Mesenchymal stem cell (in vitro differentiated cells and primary cell): ENCODE data around the gene CDKN1A.

ENCODE experiments used
- DNase-seq: peaks from one replicate; pipeline ENCODE4 v3.0.0-alpha.2; 2013
- H2AFZ ChIP-seq: one replicate; pipeline ENCODE4 v1.6.1; 2013; ENCODE audit warnings: low read depth, mild to moderate bottlenecking, control low read depth, inconsistent platforms, low read length, moderate library complexity
- H2AK5ac ChIP-seq: 2 replicates; pipeline ENCODE4 v1.6.1; 2013; ENCODE audit warnings: low read length, moderate library complexity, mild to moderate bottlenecking, inconsistent platforms; ENCODE audit not compliant: severe bottlenecking
- H2BK120ac ChIP-seq: one replicate; pipeline ENCODE4 v1.6.1; 2013; ENCODE audit warnings: low read depth, mild to moderate bottlenecking, inconsistent platforms, low read length, moderate library complexity
- H2BK12ac ChIP-seq, 2 experiments: one replicate each; pipeline ENCODE4 v1.6.1; 2013; ENCODE audit warnings: inconsistent platforms in 2 of 2, low read length in 2 of 2, mild to moderate bottlenecking in 2 of 2, moderate library complexity in 2 of 2, control low read depth in 1 of 2
- H2BK15ac ChIP-seq: one replicate; pipeline ENCODE4 v1.6.1; 2013; ENCODE audit warnings: mild to moderate bottlenecking, low read depth, inconsistent platforms; ENCODE audit not compliant: poor library complexity, severe bottlenecking
- H2BK5ac ChIP-seq: 2 replicates; pipeline ENCODE4 v1.6.1; 2013; ENCODE audit warnings: low read depth, mild to moderate bottlenecking, low read length, control low read depth, inconsistent platforms; ENCODE audit not compliant: poor library complexity, severe bottlenecking
- H3K14ac ChIP-seq, 2 experiments: one replicate each; pipeline ENCODE4 v1.6.1; 2013; ENCODE audit warnings: inconsistent platforms in 2 of 2, low read length in 2 of 2, control low read depth in 1 of 2, mild to moderate bottlenecking in 1 of 2, moderate library complexity in 1 of 2
- H3K18ac ChIP-seq, 2 experiments: one replicate each; pipeline ENCODE4 v1.6.1; 2013; ENCODE audit warnings: inconsistent platforms in 2 of 2, low read length in 2 of 2, control low read depth in 1 of 2, low read depth in 1 of 2, mild to moderate bottlenecking in 1 of 2
- H3K23ac ChIP-seq, 2 experiments: one replicate each; pipeline ENCODE4 v1.6.1; 2013; ENCODE audit warnings: inconsistent platforms in 2 of 2, low read length in 2 of 2, mild to moderate bottlenecking in 2 of 2, moderate library complexity in 2 of 2, control low read depth in 1 of 2
- H3K27ac ChIP-seq: 2 replicates; pipeline ENCODE4 v1.5.1; 2013; ENCODE audit warnings: mild to moderate bottlenecking, moderate library complexity, low read length, control low read depth, inconsistent platforms; ENCODE audit not compliant: poor library complexity, severe bottlenecking
- H3K27me3 ChIP-seq, 2 experiments: 2 replicates each; pipeline versions ENCODE4 v1.6.1 to v1.7.0; 2013; ENCODE audit warnings: low read length in 2 of 2, mild to moderate bottlenecking in 2 of 2, moderate library complexity in 2 of 2, control low read depth in 1 of 2, inconsistent platforms in 1 of 2; ENCODE audit not compliant: control insufficient read depth in 1 of 2, insufficient read depth in 1 of 2
- H3K36me3 ChIP-seq, 2 experiments: 2 replicates each; pipeline versions ENCODE4 v1.6.1 to v1.7.0; 2013; ENCODE audit warnings: low read length in 2 of 2, control low read depth in 1 of 2, inconsistent platforms in 1 of 2, low read depth in 1 of 2, mild to moderate bottlenecking in 1 of 2; ENCODE audit not compliant: insufficient read depth in 2 of 2, control insufficient read depth in 1 of 2
- H3K4ac ChIP-seq, 2 experiments: one replicate each; pipeline ENCODE4 v1.6.1; 2013; ENCODE audit warnings: inconsistent platforms in 2 of 2, low read length in 2 of 2, mild to moderate bottlenecking in 2 of 2, moderate library complexity in 2 of 2, control low read depth in 1 of 2, low read depth in 1 of 2
- H3K4me1 ChIP-seq: 2 replicates; pipeline ENCODE4 v1.6.1; 2013; ENCODE audit warnings: low read depth, low read length, control low read depth; ENCODE audit not compliant: control insufficient read depth, insufficient read depth
- H3K4me2 ChIP-seq: 2 replicates; pipeline ENCODE4 v1.6.1; 2013; ENCODE audit warnings: low read length, mild to moderate bottlenecking, inconsistent platforms; ENCODE audit not compliant: poor library complexity, severe bottlenecking
- H3K4me3 ChIP-seq, 2 experiments: 2 replicates each; pipeline versions ENCODE4 v1.5.1 to v1.7.0; 2013; ENCODE audit warnings: low read length in 2 of 2, mild to moderate bottlenecking in 2 of 2, control low read depth in 1 of 2, low read depth in 1 of 2; ENCODE audit not compliant: insufficient read depth in 1 of 2
- H3K79me1 ChIP-seq: replicated peaks from 2 replicates; pipeline ENCODE4 v1.6.1; 2013; ENCODE audit warnings: mild to moderate bottlenecking, control low read depth, low read length, inconsistent platforms; ENCODE audit not compliant: poor library complexity, severe bottlenecking
- H3K9ac ChIP-seq: 2 replicates; pipeline ENCODE4 v1.7.0; 2013; ENCODE audit warnings: mild to moderate bottlenecking, low read length, moderate library complexity
- H3K9me3 ChIP-seq: 2 replicates; pipeline ENCODE4 v1.7.0; 2013; ENCODE audit warnings: mild to moderate bottlenecking, low read length; ENCODE audit not compliant: control insufficient read depth
- H4K8ac ChIP-seq: one replicate; pipeline ENCODE4 v1.6.1; 2013; ENCODE audit warnings: inconsistent platforms, mild to moderate bottlenecking, low read length, moderate library complexity
- H4K91ac ChIP-seq: one replicate; pipeline ENCODE4 v1.6.1; 2013; ENCODE audit warnings: mild to moderate bottlenecking, low read length, inconsistent platforms
- WGBS: methylation state at CpG from one replicate; pipeline ENCODE4 v1.1.7; 2013; ENCODE audit warnings: mixed read lengths; 5-methylcytosine and 5-hydroxymethylcytosine counted together

Gene CDKN1A

DNA sequence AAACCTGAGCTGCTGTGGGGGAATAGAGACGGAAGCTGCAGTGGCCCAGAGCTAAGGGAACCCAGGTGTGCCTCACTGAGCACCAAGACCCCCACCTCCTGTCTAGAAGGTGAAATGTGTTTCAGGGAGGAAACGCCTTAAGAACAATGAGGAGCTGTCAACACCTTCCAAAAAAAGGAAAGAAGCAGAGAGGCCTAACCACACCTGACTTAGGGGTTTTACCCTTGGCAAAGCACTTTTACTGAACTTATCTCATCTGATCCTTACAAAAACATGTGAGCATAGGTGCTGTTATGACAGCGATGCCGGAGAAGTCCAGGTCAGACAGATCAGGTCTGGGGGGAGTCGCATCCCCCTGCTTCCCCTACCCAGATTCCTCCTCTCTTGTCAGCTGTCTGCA lies 16.1 kb upstream of the CDKN1A start:
- H3K4me1 ChIP-seq: peaks cover 10% of the 10 kb centered on the region
- H3K23ac ChIP-seq: no peak overlapping the region
- peaks cover 0 to 9% of the 10 kb centered on the region in 2 experiments for H3K27me3 ChIP-seq
- no peak overlapping the region for H3K27ac ChIP-seq
- H2AK5ac ChIP-seq: peak overlapping the region; percentile 63
- H4K8ac ChIP-seq: no peak overlapping the region
- no peaks in the 10 kb centered on the region for H3K9me3 ChIP-seq
- no peak overlapping the region for H2BK15ac ChIP-seq
- no peak overlapping the region for H2BK5ac ChIP-seq
- no peak overlapping the region for H3K4me2 ChIP-seq
- H2BK12ac ChIP-seq: peak overlapping the region in 1 of 2 experiments; percentile 18
- no peaks in the 10 kb centered on the region for H3K79me1 ChIP-seq
- H3K4ac ChIP-seq: no peak overlapping the region
- H3K18ac ChIP-seq: no peak overlapping the region
- H4K91ac ChIP-seq: no peak overlapping the region
- H3K9ac ChIP-seq: no peak overlapping the region
- H3K36me3 ChIP-seq: no peaks in the 10 kb centered on the region
- H2AFZ ChIP-seq: no peak overlapping the region
- H3K14ac ChIP-seq: no peak overlapping the region
- WGBS: 93% methylated on average over 5 of the region's 5 CpGs
- no peak for DNase-seq
- no peak overlapping the region for H3K4me3 ChIP-seq
- H2BK120ac ChIP-seq: no peak overlapping the region

DNA sequence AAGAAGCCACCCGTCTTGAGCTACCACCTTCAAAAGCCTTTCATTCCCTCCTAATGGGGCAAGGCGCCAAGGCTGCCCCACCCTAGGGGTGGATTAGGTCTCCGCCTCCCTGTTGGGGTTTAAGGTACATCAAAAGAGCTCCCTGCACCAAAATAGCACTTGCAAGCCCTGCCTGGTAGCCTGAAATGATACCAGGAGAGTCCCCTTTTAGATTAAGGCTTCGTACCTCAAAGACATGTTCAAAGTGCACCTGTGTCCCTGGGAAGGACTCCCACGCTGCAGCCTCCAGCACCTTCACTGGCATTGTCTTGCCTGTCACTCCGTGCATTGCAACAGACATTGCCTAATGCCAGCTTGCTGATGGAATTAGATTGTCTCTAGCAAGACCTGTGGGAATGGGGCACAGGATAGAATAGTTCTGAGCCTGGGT lies 15.7 kb upstream of the CDKN1A start:
- Histone ChIP-seq H3K4me2 (no peak overlapping the region), H3K18ac (peak overlapping the region in 1 of 2 experiments; percentile 16), H2BK120ac (no peak overlapping the region), H3K27ac (no peak overlapping the region), H2BK15ac (no peak overlapping the region), H3K4me1 (peaks cover 13% of the 10 kb centered on the region), H3K27me3 (peaks cover 0 to 9% of the 10 kb centered on the region in 2 experiments), H2BK5ac (no peak overlapping the region), H4K8ac (no peak overlapping the region), H3K36me3 (no peaks in the 10 kb centered on the region), H3K79me1 (no peaks in the 10 kb centered on the region), H3K9ac (no peak overlapping the region), H2AFZ (no peak overlapping the region), H2BK12ac (peak overlapping the region in 1 of 2 experiments; percentile 73), H3K14ac (peak overlapping the region in 1 of 2 experiments; percentile 63), H2AK5ac (peak overlapping the region; percentile 95), H4K91ac (no peak overlapping the region), H3K4me3 (no peak overlapping the region), H3K23ac (no peak overlapping the region), H3K4ac (peak overlapping the region in 1 of 2 experiments; percentile 29), H3K9me3 (no peaks in the 10 kb centered on the region)
- DNase-seq: no peak
- WGBS: 70% methylated on average over 6 of the region's 6 CpGs

DNA sequence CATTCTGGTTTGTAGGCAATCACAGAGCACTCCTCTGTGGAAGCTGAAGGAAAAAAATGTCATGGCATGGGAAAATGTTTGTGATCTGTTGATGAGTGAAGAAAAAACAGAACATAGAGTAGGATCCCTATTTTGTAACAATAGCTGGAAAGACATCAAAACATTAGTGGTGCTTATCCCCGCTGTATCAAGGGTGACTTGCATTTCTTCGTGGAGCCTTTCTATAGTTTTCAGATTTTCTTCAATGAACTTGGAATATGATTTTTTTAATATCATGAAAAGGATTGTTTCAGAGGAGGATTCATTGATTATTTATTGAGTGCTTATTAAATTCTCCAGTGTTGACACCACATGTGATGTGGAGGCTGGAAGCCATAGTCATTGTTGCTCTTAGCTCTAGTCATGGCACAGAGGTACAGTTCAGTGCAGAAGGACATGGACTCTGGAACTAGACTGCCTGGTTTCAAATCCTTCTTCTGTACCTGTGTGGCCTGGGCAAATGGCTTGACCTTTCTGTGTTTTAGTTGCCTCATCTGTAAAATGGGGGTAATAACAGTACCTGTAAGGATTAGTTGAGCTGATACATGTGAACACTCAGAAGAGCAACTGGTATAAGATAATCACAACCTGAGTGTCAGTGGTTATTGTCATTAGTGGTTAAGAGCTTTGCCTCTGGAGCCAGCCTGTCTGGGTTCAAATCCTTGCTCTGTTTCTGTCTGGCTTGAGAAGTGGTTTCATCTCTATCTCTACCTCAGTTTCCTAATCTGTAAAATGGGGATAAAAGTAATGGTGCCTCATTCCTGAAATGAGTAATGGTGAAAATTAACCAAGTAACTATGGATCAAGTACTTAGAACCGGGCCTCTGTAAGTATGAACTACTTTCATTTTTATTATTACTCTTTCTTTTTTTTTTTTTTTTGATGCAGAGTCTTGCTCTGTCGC lies 14.7 kb upstream of the CDKN1A start:
- H3K9ac ChIP-seq: peak overlapping the region; percentile 14
- no peak overlapping the region for H3K23ac ChIP-seq
- H3K36me3 ChIP-seq: no peaks in the 10 kb centered on the region
- H2BK15ac ChIP-seq: no peak overlapping the region
- H3K27ac ChIP-seq: no peak overlapping the region
- H3K4me3 ChIP-seq: no peak overlapping the region
- no peak overlapping the region for H3K4me2 ChIP-seq
- DNase-seq: no peak
- no peak overlapping the region for H2BK120ac ChIP-seq
- no peak overlapping the region for H4K8ac ChIP-seq
- 97% methylated on average over 3 of the region's 4 CpGs for WGBS
- no peak overlapping the region for H2BK5ac ChIP-seq
- peak overlapping the region in 1 of 2 experiments; percentile 16 for H3K18ac ChIP-seq
- H3K4ac ChIP-seq: peak overlapping the region in 1 of 2 experiments; percentile 29
- peak overlapping the region in 1 of 2 experiments; percentile 49 for H2BK12ac ChIP-seq
- no peak overlapping the region for H4K91ac ChIP-seq
- H3K79me1 ChIP-seq: peaks cover 2% of the 10 kb centered on the region
- H3K9me3 ChIP-seq: no peaks in the 10 kb centered on the region
- peaks cover 0 to 9% of the 10 kb centered on the region in 2 experiments for H3K27me3 ChIP-seq
- no peak overlapping the region for H2AFZ ChIP-seq
- H3K4me1 ChIP-seq: peaks cover 19% of the 10 kb centered on the region
- H2AK5ac ChIP-seq: peak overlapping the region; percentile 95
- H3K14ac ChIP-seq: peak overlapping the region in 1 of 2 experiments; percentile 63

DNA sequence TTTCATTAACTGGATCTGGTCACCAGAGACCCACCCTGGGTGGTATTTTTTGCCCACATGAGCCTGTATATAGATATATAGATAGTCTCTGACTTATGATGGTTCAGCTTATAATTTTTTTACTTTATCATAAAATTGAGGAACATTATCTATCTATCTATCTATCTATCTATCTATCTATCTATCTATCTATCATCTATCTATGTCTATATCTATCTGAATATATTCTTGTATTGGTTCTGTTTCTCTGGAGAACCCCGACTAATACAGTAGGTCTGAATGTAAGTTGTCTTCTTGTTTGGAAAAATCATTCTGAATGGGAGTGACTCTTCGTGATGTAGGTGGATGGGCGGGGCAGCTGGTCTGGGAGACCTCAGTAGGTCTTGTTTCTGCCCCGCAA lies 13.3 kb upstream of the CDKN1A start:
- H3K4me1 ChIP-seq: peaks cover 24% of the 10 kb centered on the region
- DNase-seq: no peak
- no peak overlapping the region for H2BK5ac ChIP-seq
- H2AK5ac ChIP-seq: peak overlapping the region; percentile 70
- H3K18ac ChIP-seq: no peak overlapping the region
- peak overlapping the region in 1 of 2 experiments; percentile 65 for H2BK12ac ChIP-seq
- H3K9me3 ChIP-seq: no peaks in the 10 kb centered on the region
- no peaks in the 10 kb centered on the region for H3K36me3 ChIP-seq
- peak overlapping the region; percentile 73 for H2BK15ac ChIP-seq
- H3K27me3 ChIP-seq: peaks cover 0 to 9% of the 10 kb centered on the region in 2 experiments
- no peak overlapping the region for H3K23ac ChIP-seq
- H3K14ac ChIP-seq: no peak overlapping the region
- WGBS: 97% methylated on average over 4 of the region's 4 CpGs
- no peak overlapping the region for H2AFZ ChIP-seq
- no peak overlapping the region for H2BK120ac ChIP-seq
- H3K79me1 ChIP-seq: peaks cover 7% of the 10 kb centered on the region
- H4K91ac ChIP-seq: no peak overlapping the region
- no peak overlapping the region for H4K8ac ChIP-seq
- H3K4me2 ChIP-seq: no peak overlapping the region
- H3K27ac ChIP-seq: no peak overlapping the region
- peak overlapping the region in 1 of 2 experiments; percentile 43 for H3K4ac ChIP-seq
- no peak overlapping the region for H3K4me3 ChIP-seq
- H3K9ac ChIP-seq: no peak overlapping the region
